Calu3 (cell line): ENCODE results near the gene SLC22A4. TPM values are rescaled to one million over a fixed set of nuclear protein-coding genes. Genes with fewer than 3 reads are reported as not detected.

Experiments
- BruUV-seq: library from RNA; stranded (reverse); fragments of 400-500 nt; replicated peaks from 2 replicates; lab custom pipeline; 2021; lab: Mats Ljungman, UMichigan
- CTCF ChIA-PET: fragments of 300-600 bp; sonication (Branson Sonifier 250); formaldehyde crosslinking; loops from one replicate; lab custom pipeline; 2022; ENCODE audit warnings: antibody characterized with exemption; lab: Charles Lee
- DNase-seq: peaks from one replicate; pipeline ENCODE4 v3.0.0; 2022
- H3K27ac Mint-ChIP-seq: one replicate; pipeline ENCODE4 v1.8.0; 2022; ENCODE audit warnings: mixed read lengths; ENCODE audit not compliant: unreplicated experiment
- H3K27me3 Mint-ChIP-seq: one replicate; pipeline ENCODE4 v1.8.0; 2022; ENCODE audit warnings: mixed read lengths; ENCODE audit not compliant: unreplicated experiment
- H3K36me3 Mint-ChIP-seq: one replicate; pipeline ENCODE4 v1.8.0; 2022; ENCODE audit warnings: mild to moderate bottlenecking, moderate library complexity, mixed read lengths; ENCODE audit not compliant: insufficient read depth, unreplicated experiment
- H3K4me1 Mint-ChIP-seq: one replicate; pipeline ENCODE4 v1.8.0; 2022; ENCODE audit warnings: mild to moderate bottlenecking, low read depth, mixed read lengths; ENCODE audit not compliant: unreplicated experiment
- H3K4me3 Mint-ChIP-seq: one replicate; pipeline ENCODE4 v1.8.0; 2022; ENCODE audit warnings: mild to moderate bottlenecking, low read depth, moderate library complexity, mixed read lengths; ENCODE audit not compliant: unreplicated experiment
- H3K9me3 Mint-ChIP-seq: one replicate; pipeline ENCODE4 v1.8.0; 2022; ENCODE audit warnings: low read depth, mixed read lengths; ENCODE audit not compliant: unreplicated experiment
- intact Hi-C: fragments of 100-400 bp; cut with micrococcal nuclease; formaldehyde crosslinking; loops from one replicate; pipeline ENCODE4 v1.10.0; 2022; ENCODE audit not compliant: unreplicated experiment
- total RNA-seq: library from RNA; stranded (reverse); gene quantifications from 2 replicates; pipeline ENCODE4 v1.2.3, GENCODE V29; 2022
- TF ChIP-seq, protein P1 (sequence below): fragments of 200-600 bp; IDR thresholded peaks from one replicate; pipeline ENCODE4 v1.8.0; 2022; ENCODE audit warnings: antibody characterized with exemption; ENCODE audit not compliant: unreplicated experiment

SLC22A4 gene
- total RNA-seq, 1 experiment from 2014 or later, result 3.1 TPM

DNA sequence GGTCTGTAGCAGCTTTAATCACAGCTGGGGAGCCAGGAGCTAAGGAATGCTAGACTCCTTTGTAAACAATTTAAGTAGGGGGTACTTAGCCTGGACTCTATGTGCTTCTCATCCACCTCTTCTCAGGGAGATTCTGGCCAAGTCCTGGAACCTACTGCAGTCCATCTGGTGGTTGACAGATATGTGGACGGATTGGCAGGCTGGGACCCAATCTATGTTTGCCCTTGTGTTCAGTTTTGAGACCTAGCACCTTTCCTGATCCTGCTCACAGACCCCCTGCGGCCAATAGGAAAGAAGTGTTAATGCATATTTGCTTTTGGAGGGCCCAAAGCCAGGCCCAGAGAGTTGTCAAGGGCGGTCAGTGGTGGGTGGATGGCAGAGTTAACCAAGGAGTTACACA is 81.8 kb downstream of the SLC22A4 start:
- intact Hi-C loops, result no loop called here
- Mint-ChIP-seq H3K4me3 (no peak overlapping the region), H3K36me3 (peaks cover 12% of the 10 kb centered on the region), H3K27ac (no peak overlapping the region), H3K9me3 (no peaks in the 10 kb centered on the region), H3K27me3 (no peaks in the 10 kb centered on the region), H3K4me1 (peaks cover 22% of the 10 kb centered on the region)
- CTCF ChIA-PET, result no interaction called here
- no TSS peak for BruUV-seq
- TF ChIP-seq, protein P1, sequence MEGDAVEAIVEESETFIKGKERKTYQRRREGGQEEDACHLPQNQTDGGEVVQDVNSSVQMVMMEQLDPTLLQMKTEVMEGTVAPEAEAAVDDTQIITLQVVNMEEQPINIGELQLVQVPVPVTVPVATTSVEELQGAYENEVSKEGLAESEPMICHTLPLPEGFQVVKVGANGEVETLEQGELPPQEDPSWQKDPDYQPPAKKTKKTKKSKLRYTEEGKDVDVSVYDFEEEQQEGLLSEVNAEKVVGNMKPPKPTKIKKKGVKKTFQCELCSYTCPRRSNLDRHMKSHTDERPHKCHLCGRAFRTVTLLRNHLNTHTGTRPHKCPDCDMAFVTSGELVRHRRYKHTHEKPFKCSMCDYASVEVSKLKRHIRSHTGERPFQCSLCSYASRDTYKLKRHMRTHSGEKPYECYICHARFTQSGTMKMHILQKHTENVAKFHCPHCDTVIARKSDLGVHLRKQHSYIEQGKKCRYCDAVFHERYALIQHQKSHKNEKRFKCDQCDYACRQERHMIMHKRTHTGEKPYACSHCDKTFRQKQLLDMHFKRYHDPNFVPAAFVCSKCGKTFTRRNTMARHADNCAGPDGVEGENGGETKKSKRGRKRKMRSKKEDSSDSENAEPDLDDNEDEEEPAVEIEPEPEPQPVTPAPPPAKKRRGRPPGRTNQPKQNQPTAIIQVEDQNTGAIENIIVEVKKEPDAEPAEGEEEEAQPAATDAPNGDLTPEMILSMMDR, result no peak
- no peak for DNase-seq

DNA sequence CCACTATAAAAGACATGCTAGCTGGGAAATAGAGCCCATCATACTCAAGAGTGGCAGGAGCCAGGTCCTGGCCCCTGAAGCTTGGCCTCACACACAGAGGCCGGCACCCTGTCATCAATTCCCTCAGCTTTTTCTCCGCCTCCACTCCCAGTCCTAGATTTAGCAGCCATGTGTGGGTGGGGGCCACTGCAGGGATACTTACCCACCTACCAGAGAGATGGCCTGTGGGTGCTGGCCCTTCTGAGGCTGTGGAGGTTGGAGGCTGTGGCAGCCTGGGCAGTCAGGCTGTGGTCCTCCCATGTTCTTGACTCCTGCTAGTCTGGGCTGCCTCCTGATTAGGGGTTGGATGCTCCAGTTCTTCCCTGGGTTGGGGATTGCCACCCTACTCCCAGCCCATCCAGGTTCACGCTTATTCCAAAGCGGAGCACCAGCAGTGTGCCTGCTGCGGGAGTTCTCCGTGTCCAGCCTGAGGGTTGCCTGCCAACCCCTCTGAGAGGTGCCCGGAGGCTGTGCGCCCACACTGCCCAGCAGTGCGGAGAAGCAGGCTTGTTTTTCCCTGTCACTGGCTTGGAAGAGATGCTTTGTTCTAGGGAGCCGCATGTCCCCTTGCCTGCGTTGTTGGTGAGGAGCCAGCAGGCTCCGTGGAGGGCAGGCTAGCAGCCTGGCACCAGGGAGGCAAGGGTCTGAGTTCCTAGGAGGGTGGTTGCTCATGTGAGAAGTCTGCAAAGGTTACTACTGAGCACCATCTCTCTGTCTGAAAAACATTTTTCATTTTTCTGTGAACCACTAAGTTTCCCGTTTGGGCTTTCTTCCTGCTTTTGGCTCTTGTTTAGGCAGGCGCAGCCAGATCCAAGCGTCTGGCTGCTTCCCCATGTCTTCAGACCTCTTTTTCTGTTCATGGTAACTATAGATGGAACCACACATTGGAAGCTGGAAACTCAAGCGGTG is 82.8 kb downstream of the SLC22A4 start:
- intact Hi-C loops, result no loop called here
- H3K27ac Mint-ChIP-seq, result no peak overlapping the region
- peaks cover 7% of the 10 kb centered on the region for H3K36me3 Mint-ChIP-seq
- CTCF ChIA-PET, result no interaction called here
- no peak for DNase-seq
- TF ChIP-seq, protein P1, result no peak
- no TSS peak for BruUV-seq
- no peaks in the 10 kb centered on the region for H3K9me3 Mint-ChIP-seq
- H3K4me1 Mint-ChIP-seq, result peaks cover 12% of the 10 kb centered on the region
- H3K27me3 Mint-ChIP-seq, result no peaks in the 10 kb centered on the region
- H3K4me3 Mint-ChIP-seq, result no peak overlapping the region

DNA sequence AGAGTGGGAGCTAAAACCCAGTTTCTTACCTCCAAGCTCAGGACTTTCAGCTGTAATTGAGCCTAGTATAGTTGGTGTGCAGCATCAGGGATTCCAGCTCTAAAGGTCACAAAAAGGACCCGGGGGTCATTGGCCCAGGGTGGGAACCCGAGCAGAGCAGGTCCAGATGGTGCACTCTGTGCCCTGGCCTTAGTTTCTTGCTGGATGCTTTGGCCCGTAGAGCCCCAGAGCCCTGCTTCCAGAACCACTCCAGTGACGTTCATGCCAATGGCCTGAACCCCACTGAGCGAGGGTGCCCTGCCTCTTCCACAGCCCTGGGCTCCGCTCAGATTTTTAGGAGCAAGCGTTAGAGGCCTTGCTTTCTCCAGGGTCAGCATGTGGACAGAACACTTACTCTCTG is 83.5 kb downstream of the SLC22A4 start:
- no peak overlapping the region for H3K27ac Mint-ChIP-seq

DNA sequence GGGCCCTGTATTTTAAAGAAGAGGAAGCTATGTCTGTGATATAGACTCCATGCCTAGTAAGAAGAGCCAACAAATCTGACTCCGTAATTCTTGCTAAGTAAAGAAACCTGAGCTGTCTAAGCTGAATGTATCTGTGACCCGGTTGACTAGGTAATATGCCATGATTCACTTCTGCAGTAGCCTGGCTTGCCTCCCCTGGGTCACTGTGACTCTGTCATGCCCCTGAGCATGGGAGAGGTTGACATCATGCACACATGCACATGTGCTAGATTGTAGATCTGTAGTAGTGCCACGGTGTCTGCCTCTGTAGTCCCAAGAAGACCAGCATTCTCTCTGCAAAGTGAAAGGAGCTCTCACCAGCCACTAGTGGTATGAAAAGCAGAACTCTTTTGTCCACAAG is 84.4 kb downstream of the SLC22A4 start:
- Mint-ChIP-seq H3K9me3 (no peaks in the 10 kb centered on the region), H3K4me1 (no peaks in the 10 kb centered on the region), H3K36me3 (peaks cover 7% of the 10 kb centered on the region), H3K27ac (no peak overlapping the region), H3K4me3 (no peak overlapping the region), H3K27me3 (no peaks in the 10 kb centered on the region)
- CTCF ChIA-PET, result no interaction called here
- no peak for DNase-seq
- BruUV-seq, result no TSS peak
- TF ChIP-seq, protein P1, result no peak
- intact Hi-C loops, result no loop called here

More for the DNA sequence above, 83.5 kb downstream of the SLC22A4 start:
- Mint-ChIP-seq H3K4me1 (peaks cover 4% of the 10 kb centered on the region), H3K36me3 (peaks cover 7% of the 10 kb centered on the region), H3K4me3 (no peak overlapping the region), H3K27me3 (no peaks in the 10 kb centered on the region), H3K9me3 (no peaks in the 10 kb centered on the region)
- intact Hi-C loops, result no loop called here
- no peak for DNase-seq
- no TSS peak for BruUV-seq
- TF ChIP-seq, protein P1, result no peak
- CTCF ChIA-PET, result no interaction called here
